HCT116 (cell line): ENCODE results near the gene ARHGAP20.

ENCODE experiments used
- EGR1 ChIP-seq: IDR thresholded peaks from 2 replicates; pipeline ENCODE4 v1.6.1; 2012; ENCODE audit warnings: low read depth
- EZH2 ChIP-seq: fragments of 200-600 bp; sonication (generic); IDR thresholded peaks from 2 replicates; pipeline ENCODE4 v1.6.1; 2017; ENCODE audit warnings: antibody characterized with exemption, mixed run types
- EZH2phosphoT487 ChIP-seq: fragments of 200-600 bp; IDR thresholded peaks from 2 replicates; pipeline ENCODE4 v1.6.1; 2018; ENCODE audit warnings: antibody characterized with exemption, borderline replicate concordance
- POLR2A ChIP-seq: IDR thresholded peaks from 2 replicates; pipeline ENCODE4 v1.7.0; 2011; ENCODE audit warnings: borderline replicate concordance; ENCODE audit not compliant: insufficient read depth, insufficient read length; ENCODE audit errors: extremely low read depth
- POLR2AphosphoS5 ChIP-seq: IDR thresholded peaks from 2 replicates; pipeline ENCODE4 v1.6.1; 2011; ENCODE audit warnings: mild to moderate bottlenecking, low read depth, low read length, moderate library complexity
- ZNF274 ChIP-seq: fragments of 200-500 bp; sonication (Bioruptor generic); IDR thresholded peaks from 2 replicates; pipeline ENCODE4 v1.6.1; 2014; ENCODE audit warnings: mild to moderate bottlenecking, low read depth, low read length, inconsistent platforms
- TF ChIP-seq, protein P1 (sequence below), 3 experiments: fragments of 200-600 bp in 1 of 3; sonication (generic) in 1 of 3; IDR thresholded peaks in 2 of 3; conservative IDR thresholded peaks in 1 of 3; 2 replicates each; pipeline ENCODE4 v1.5.1; 2012 to 2017; ENCODE audit warnings: low read depth in 2 of 3, low read length in 2 of 3, antibody characterized with exemption in 1 of 3, borderline replicate concordance in 1 of 3, control low read depth in 1 of 3, mild to moderate bottlenecking in 1 of 3, mixed read lengths in 1 of 3, mixed run types in 1 of 3, moderate library complexity in 1 of 3; ENCODE audit not compliant: insufficient read depth in 1 of 3

DNA sequence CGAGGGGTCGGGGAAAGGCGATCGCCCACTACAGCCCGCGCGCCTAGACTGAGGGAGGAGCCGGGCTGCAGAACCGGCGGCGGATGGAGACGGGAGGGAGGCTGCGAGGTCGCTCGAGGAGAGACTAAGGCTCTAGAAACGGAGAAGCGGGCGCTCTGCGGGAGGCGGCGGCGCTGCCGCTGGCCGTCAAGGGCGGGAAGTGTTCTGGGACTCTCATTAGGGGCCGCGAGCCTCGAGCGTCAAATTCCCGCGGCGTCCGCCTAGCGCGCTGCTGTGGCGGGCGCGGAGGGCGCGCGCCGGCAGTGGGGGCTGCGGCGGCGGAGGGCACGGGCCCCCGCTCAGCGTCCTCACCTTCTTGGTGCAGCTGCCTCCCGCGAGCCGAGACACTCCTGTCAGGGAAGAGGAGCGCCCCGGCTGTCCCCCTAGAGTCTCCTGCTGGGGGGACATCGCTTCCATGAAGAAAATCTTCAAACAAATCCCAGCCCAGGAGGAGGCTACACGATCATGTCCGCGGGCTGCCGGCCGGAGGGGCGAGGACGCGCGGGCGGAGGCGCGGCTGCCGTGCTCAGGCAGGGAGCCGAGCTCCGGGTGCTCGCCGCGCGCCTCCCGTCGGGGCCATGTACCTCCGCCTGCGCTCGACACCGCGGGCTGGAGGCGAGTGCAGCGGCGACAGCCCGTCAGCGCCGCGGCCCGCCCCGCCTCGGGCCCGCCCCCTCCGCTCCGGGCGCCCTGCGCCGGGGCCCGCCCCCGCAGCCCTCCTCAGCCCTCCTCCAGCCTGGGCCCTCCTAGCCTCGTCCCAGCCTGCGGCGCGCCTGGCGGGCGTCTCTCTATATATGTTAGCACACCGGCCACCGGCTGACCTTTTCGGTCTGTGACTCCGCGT lies at the start of gene ARHGAP20:
- TF ChIP-seq EZH2phosphoT487 (no peak), ZNF274 (no peak), POLR2AphosphoS5 (no peak), EZH2 (no peak), POLR2A (no peak), EGR1 (no peak)
- TF ChIP-seq, protein P1, sequence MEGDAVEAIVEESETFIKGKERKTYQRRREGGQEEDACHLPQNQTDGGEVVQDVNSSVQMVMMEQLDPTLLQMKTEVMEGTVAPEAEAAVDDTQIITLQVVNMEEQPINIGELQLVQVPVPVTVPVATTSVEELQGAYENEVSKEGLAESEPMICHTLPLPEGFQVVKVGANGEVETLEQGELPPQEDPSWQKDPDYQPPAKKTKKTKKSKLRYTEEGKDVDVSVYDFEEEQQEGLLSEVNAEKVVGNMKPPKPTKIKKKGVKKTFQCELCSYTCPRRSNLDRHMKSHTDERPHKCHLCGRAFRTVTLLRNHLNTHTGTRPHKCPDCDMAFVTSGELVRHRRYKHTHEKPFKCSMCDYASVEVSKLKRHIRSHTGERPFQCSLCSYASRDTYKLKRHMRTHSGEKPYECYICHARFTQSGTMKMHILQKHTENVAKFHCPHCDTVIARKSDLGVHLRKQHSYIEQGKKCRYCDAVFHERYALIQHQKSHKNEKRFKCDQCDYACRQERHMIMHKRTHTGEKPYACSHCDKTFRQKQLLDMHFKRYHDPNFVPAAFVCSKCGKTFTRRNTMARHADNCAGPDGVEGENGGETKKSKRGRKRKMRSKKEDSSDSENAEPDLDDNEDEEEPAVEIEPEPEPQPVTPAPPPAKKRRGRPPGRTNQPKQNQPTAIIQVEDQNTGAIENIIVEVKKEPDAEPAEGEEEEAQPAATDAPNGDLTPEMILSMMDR (IDR thresholded peaks at IDR 0.05 in 2 of 3, conservative IDR thresholded peaks at IDR 0.05 in 1 of 3; ENCODE audit: borderline replicate concordance in 1 of 3, insufficient read depth in 1 of 3, low read depth in 2 of 3, low read length in 2 of 3): no peak
